Activated CD4-positive, alpha-beta T cell treated with anti-CD3 and anti-CD28 coated beads for 36 hours (primary cell): ENCODE data around the gene ZNF710. TPM values are rescaled to one million over a fixed set of nuclear protein-coding genes. Genes with fewer than 3 reads are reported as not detected.
A peak's percentile ranks its signal among the peaks of the same experiment; 100 is the strongest.

Experiments
- ATAC-seq: fragments of 200-7000 bp; cut with Tn5 transposase; one replicate; pipeline ENCODE4 v1.10.0; 2021; ENCODE audit warnings: mild to moderate bottlenecking, moderate library complexity
- CTCF ChIA-PET: fragments of 350-600 bp; sonication (Branson Sonifier 250); formaldehyde crosslinking; loops from one replicate; lab custom pipeline; 2021; ENCODE audit warnings: antibody characterized with exemption; lab: Charles Lee
- POLR2A ChIA-PET: fragments of 350-600 bp; sonication (Branson Sonifier 250); formaldehyde crosslinking; loops from one replicate; lab custom pipeline; 2021; ENCODE audit warnings: antibody characterized with exemption, inconsistent platforms; lab: Charles Lee
- DNase-seq: peaks from one replicate; pipeline ENCODE4 v3.0.0-alpha.2; 2020
- H3K27ac Mint-ChIP-seq: one replicate; pipeline ENCODE4 v1.8.0; 2021; ENCODE audit warnings: mixed read lengths
- H3K27me3 Mint-ChIP-seq: one replicate; pipeline ENCODE4 v1.8.0; 2021; ENCODE audit warnings: mixed read lengths
- H3K36me3 Mint-ChIP-seq: one replicate; pipeline ENCODE4 v1.8.0; 2021; ENCODE audit warnings: low read depth, mixed read lengths
- H3K4me1 Mint-ChIP-seq: one replicate; pipeline ENCODE4 v1.8.0; 2021; ENCODE audit warnings: mixed read lengths
- H3K4me3 Mint-ChIP-seq: one replicate; pipeline ENCODE4 v1.8.0; 2021; ENCODE audit warnings: mild to moderate bottlenecking, moderate library complexity, mixed read lengths
- H3K9me3 Mint-ChIP-seq: one replicate; pipeline ENCODE4 v1.8.0; 2021; ENCODE audit warnings: low read depth, mixed read lengths
- intact Hi-C, 2 experiments: fragments of 100-400 bp; cut with DNase I in 1 of 2; cut with micrococcal nuclease in 1 of 2; formaldehyde crosslinking; loops; one replicate each; pipeline versions ENCODE4 v1.14.2 to v1.15.1; 2022 to 2024; cut with DNase I, micrococcal nuclease
- total RNA-seq, 2 experiments: library from RNA; stranded (reverse); gene quantifications; one replicate each; pipeline ENCODE4 v1.2.3, GENCODE V29; 2021

Gene ZNF710
- total RNA-seq, 2 experiments from 2014 or later = 22.8 to 34.9 TPM

DNA sequence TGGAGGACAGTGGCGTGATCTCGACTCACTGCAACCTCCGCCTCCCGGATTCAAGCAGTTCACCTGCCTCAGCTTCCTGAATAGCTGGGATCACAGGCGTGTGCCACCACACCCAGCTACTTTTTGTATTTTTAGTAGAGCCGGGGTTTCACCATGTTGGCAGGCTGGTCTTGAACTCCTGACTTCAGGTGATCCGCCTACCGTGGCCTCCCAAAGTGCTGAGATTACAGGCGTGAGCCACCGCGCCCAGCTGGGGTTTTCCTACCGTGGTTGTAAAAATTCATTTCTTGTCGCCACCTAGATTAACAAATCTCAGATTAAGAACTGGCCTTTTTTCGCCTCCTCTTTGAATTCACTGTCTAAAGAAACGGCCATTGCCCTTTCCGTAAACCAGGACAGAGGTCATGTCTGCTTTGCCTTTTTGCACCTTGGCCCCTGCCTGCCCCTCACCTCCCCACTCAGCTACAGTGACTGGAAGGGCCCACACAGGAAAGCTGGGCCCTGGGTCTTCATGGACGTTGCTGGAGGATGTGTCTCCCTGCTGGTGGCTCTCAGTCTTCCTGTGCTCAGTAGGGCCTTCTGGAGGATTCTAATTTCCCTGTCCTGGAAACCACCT lies 17.2 kb downstream of the ZNF710 start:
- Mint-ChIP-seq H3K27me3 (no peaks in the 10 kb centered on the region), H3K4me3 (no peak overlapping the region), H3K9me3 (peaks cover 3% of the 10 kb centered on the region), H3K36me3 (peaks cover 5% of the 10 kb centered on the region), H3K27ac (no peak overlapping the region), H3K4me1 (peaks cover 49% of the 10 kb centered on the region)
- ChIA-PET CTCF (interaction anchor here (2.0 to 2.1 kb wide), 2 partner anchors 8 to 81 kb away, joined by 6 to 7 read pairs; no protein-coding TSS in a partner anchor), POLR2A (interaction anchor here (1.3 kb wide), 1 partner anchor 14 kb away, joined by 3 read pairs; no protein-coding TSS in a partner anchor)
- peak; percentile 31 for DNase-seq
- no peak for ATAC-seq
- intact Hi-C loops = no loop called here

DNA sequence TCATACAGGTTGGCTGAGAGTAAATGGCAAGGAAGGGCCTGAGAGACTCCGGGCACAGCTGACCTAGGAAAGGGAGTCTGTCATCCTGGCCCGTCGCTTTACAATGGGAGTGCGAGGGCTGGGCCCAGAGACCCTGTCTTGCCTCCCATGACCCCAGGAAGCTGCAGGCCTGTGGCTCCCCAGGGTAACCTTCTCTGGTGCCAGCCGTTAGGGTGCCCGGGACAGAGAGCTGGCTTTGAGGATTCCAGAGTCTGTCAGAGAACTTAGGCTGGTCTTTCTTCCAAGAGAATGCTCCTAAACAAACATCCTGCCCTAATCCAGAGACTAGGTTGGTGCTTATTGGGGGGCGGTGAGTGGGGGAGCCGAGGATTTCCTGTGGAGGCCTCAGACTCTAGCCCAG lies 18.5 kb downstream of the ZNF710 start:
- H3K27me3 Mint-ChIP-seq = no peaks in the 10 kb centered on the region
- H3K27ac Mint-ChIP-seq = no peak overlapping the region
- no peak overlapping the region for H3K4me3 Mint-ChIP-seq
- DNase-seq (no peak), ATAC-seq (no peak)
- intact Hi-C loops = no loop called here
- ChIA-PET POLR2A (no interaction called here), CTCF (interaction anchor here (1.6 kb wide), 1 partner anchor 12 kb away, joined by 3 read pairs; no protein-coding TSS in a partner anchor)
- H3K4me1 Mint-ChIP-seq = peaks cover 42% of the 10 kb centered on the region
- no peaks in the 10 kb centered on the region for H3K36me3 Mint-ChIP-seq
- no peaks in the 10 kb centered on the region for H3K9me3 Mint-ChIP-seq

DNA sequence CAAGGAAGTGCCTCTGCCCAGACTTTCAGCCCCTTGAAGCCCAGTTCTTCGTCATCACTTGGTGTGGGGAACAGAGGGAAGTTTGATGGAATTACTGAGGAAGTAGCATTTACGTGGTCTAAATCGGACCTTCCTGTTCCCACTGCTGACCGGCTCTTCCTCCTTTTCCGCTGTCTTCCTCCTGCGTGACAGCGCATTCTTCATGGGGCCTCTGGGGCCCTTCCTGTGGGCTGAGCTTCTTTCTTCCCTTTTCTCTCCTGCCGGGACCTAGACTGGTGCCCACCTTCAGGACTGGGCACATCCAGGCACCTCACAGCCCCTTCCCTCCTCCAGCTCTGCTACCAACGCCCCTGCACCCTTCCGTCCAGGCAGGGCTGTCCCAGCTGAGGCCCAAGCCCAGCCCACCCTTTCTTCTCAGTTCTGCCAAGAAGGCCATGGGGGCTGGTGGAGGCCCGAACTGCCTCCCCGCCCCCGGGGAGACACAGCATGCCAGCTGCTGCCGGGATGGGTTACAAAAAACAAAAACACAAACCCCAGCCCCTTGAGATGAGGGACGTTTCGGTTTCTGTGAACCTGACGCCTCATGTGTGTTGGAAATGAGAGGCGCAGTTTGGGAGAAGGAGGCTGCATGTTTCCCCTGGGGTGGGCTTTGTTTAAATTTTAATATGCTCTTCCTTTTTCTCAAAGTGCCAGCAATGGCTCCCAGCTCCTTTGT lies 19.1 kb downstream of the ZNF710 start:
- no peaks in the 10 kb centered on the region for H3K9me3 Mint-ChIP-seq
- ATAC-seq = no peak
- H3K4me3 Mint-ChIP-seq = no peak overlapping the region
- H3K4me1 Mint-ChIP-seq = peaks cover 47% of the 10 kb centered on the region
- H3K27me3 Mint-ChIP-seq = no peaks in the 10 kb centered on the region
- H3K27ac Mint-ChIP-seq = no peak overlapping the region
- ChIA-PET CTCF (interaction anchor here (1.6 kb wide), 1 partner anchor 13 kb away, joined by 3 read pairs; no protein-coding TSS in a partner anchor), POLR2A (no interaction called here)
- intact Hi-C loops = no loop called here
- DNase-seq = no peak
- H3K36me3 Mint-ChIP-seq = no peaks in the 10 kb centered on the region

DNA sequence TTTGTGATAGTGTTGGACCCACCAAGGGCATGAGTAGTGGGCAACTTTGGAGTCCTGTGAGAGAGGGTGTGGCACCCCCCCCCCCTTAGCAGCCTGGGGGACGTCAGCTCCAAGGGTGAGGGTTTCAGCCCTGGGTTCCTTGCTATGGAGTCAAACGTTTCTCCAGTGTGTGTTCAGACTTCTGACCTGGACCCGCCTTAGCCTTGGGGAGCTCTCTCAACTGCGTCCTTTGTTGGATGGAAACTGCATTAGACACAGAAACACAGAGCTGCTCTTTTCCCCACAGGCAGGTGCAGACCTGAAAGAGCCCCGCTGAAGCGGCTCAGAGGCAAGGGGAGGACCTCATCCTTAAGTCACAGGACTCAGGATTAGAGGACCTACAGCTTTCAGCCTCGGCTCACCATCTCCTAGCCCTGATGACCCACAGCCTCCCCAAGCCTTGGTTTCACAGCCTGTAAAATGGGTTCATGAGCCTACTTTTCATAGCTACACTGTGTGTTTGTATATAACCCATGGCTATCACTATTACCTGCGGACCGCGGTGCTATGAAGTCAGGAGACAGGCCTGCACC lies 19.9 kb downstream of the ZNF710 start:
- ATAC-seq = no peak

DNA sequence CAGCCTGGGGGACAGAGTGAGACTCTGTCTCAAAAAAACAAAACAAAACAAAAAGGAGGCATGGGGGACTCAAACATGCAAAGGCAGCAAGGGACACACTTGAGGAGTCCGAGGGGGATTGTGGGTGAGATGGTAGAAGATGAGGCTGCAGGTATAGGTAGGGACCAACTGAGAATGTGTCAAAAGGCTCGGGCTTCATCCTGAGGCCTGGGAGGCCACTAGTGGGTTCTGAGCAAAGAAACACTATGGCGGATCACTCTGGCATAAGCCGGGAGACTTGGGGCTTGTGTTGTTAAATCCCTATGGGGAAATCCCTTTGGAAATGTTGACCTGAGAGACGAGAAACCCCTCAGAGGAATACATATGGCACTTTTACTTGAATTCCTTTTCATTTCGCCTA lies 21.2 kb downstream of the ZNF710 start:
- no peaks in the 10 kb centered on the region for H3K27me3 Mint-ChIP-seq
- POLR2A ChIA-PET = no interaction called here
- no peak overlapping the region for H3K4me3 Mint-ChIP-seq
- CTCF ChIA-PET = interaction anchor here (1.5 kb wide), 1 partner anchor 15 kb away, joined by 3 read pairs; no protein-coding TSS in a partner anchor
- no peak overlapping the region for H3K27ac Mint-ChIP-seq
- H3K9me3 Mint-ChIP-seq = no peaks in the 10 kb centered on the region
- intact Hi-C loops = no loop called here
- no peak for DNase-seq
- no peak for ATAC-seq
- H3K36me3 Mint-ChIP-seq = no peaks in the 10 kb centered on the region
- H3K4me1 Mint-ChIP-seq = peaks cover 30% of the 10 kb centered on the region

More for the DNA sequence above, 19.9 kb downstream of the ZNF710 start:
- Mint-ChIP-seq H3K27ac (no peak overlapping the region), H3K4me1 (peaks cover 43% of the 10 kb centered on the region), H3K4me3 (no peak overlapping the region), H3K27me3 (no peaks in the 10 kb centered on the region), H3K9me3 (no peaks in the 10 kb centered on the region), H3K36me3 (no peaks in the 10 kb centered on the region)
- DNase-seq = peak; percentile 2
- ChIA-PET CTCF (no interaction called here), POLR2A (no interaction called here)
- intact Hi-C loops = no loop called here

DNA sequence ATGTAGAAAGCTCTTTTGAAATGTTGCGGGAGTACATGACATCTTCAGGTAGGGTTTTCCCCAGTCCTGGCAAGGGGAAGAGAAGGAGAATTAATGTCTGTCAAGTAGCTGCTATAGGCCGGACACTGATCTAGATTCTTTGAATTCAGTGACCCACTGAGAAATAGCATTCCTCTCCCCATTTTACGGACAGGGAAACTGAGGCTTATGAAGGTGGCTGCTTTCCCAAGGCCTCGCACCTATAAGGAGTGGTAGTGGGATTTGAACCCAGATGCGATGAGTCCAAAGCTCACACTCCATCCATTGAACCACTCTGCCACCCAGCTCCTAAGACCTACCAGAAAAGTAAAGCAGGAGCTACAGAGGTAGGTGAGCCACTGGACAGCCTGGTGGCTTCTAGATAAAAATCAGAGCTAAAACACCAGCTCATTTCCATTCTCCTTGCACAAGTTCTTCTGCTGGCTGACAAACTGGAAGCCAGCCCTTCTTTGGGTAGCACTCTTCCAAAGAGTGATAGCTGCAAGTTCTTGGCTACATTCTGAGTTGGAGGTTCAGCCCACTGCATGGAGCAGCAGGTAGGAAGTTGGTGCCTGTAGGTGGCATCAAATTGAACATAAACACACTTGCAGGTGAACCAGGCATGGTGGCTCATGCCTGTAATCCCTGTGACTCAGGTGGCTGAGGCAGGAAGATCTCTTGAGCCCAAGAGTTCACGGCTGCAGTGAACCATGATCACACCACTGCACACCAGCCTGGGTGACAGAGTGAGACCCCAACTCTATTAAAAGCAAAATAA lies 22.0 kb downstream of the ZNF710 start:
- intact Hi-C loops = no loop called here
- peaks cover 24% of the 10 kb centered on the region for H3K4me1 Mint-ChIP-seq
- ATAC-seq (no peak), DNase-seq (no peak)
- no peaks in the 10 kb centered on the region for H3K9me3 Mint-ChIP-seq
- H3K27me3 Mint-ChIP-seq = no peaks in the 10 kb centered on the region
- ChIA-PET POLR2A (interaction anchor here (0.7 kb wide), 1 partner anchor 16 kb away, joined by 5 read pairs; no protein-coding TSS in a partner anchor), CTCF (interaction anchor here (0.6 to 1.6 kb wide), 6 partner anchors 9 to 58 kb away, joined by 3 to 7 read pairs (median 3); no protein-coding TSS in a partner anchor)
- H3K4me3 Mint-ChIP-seq = no peak overlapping the region
- peaks cover 1% of the 10 kb centered on the region for H3K36me3 Mint-ChIP-seq
- H3K27ac Mint-ChIP-seq = no peak overlapping the region

DNA sequence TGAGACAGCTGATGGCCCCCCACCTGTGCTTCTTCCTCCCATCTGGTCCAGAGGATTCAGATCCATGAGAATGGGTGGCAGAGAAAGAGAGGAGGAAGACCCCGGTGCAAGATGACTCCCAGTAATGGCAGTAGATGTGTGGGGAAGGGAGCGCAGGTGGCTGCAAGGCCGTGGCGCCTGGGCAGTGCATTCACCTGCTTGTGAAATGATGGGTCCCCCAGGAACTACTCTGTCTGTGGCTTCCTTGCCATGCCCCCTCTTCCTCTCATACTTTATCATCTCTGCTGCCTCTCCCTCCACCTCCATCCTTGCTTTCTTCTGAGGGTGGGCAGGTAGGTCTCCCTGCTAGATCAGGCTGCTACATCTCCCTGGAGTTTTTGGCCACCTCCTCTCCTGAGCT lies 23.3 kb downstream of the ZNF710 start:
- Mint-ChIP-seq H3K27ac (no peak overlapping the region), H3K36me3 (peaks cover 7% of the 10 kb centered on the region), H3K4me3 (no peak overlapping the region), H3K27me3 (no peaks in the 10 kb centered on the region), H3K9me3 (no peaks in the 10 kb centered on the region), H3K4me1 (peaks cover 26% of the 10 kb centered on the region)
- intact Hi-C loops = no loop called here
- CTCF ChIA-PET = interaction anchor here (1.3 kb wide), 1 partner anchor 10 kb away, joined by 3 read pairs; no protein-coding TSS in a partner anchor
- ATAC-seq = no peak
- no peak for DNase-seq
- POLR2A ChIA-PET = no interaction called here

DNA sequence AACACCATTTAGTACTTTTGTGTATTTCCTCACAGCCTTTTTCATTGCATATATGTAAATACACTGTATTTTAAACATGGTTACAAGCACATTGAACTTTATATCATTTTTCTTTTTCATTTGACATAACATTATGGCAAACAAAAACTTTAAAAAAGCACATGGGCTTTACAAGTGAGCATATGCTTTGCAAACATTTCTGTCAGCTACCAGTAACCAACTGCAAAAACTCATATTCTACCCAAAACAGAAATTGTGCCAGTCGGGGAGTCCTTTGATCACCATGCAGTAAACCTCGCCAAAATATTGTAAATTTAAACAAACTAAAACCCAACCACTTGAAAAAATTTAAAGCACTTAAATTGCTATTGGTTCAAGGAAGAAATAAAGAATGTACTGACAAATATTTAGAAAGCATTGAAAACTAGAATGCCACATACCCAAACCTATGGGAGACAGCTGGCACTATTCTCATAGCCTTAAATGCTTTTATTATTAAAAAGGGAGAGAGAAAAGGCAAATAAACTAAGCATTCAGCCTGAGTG lies 24.4 kb downstream of the ZNF710 start:
- Mint-ChIP-seq H3K27me3 (no peaks in the 10 kb centered on the region), H3K4me3 (no peak overlapping the region), H3K9me3 (no peaks in the 10 kb centered on the region), H3K36me3 (peaks cover 10% of the 10 kb centered on the region), H3K27ac (no peak overlapping the region), H3K4me1 (peaks cover 27% of the 10 kb centered on the region)
- ATAC-seq = no peak
- intact Hi-C loops = no loop called here
- CTCF ChIA-PET = interaction anchor here (0.6 to 1.6 kb wide), 3 partner anchors 8 to 168 kb away, joined by 3 to 6 read pairs (median 4); no protein-coding TSS in a partner anchor
- DNase-seq = no peak
- POLR2A ChIA-PET = no interaction called here

DNA sequence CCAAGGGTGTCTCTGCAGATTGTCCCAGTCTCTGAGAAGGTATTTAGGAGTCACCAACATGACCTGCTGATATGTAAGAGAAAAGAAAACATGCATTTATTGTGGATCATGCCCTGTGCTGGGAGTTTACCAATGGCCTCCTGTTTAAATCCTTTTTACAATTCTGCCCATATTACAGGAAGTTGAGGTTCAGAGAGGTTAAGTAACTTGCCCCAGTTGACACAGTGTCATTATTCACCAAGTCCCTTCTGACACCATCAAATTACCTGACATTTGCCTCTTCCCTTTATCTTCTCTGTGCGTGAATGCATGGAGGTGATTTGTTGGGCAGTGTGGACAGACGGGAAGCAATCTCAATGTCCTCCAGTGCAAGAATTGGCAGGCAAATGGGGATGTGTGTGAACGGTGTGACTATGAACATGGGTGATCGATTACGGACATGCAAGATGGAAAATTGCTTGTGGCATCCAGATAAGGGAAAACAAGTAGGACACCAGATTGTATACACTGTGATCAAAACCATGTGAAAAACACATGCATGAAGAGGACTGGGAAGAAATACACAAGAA lies 27.3 kb downstream of the ZNF710 start:
- Mint-ChIP-seq H3K4me3 (no peak overlapping the region), H3K9me3 (no peaks in the 10 kb centered on the region), H3K27me3 (no peaks in the 10 kb centered on the region), H3K27ac (no peak overlapping the region), H3K4me1 (peaks cover 39% of the 10 kb centered on the region), H3K36me3 (peaks cover 10% of the 10 kb centered on the region)
- no peak for DNase-seq
- ChIA-PET CTCF (interaction anchor here (0.6 kb wide), 1 partner anchor 276 kb away, joined by 3 read pairs; no protein-coding TSS in a partner anchor), POLR2A (no interaction called here)
- no peak for ATAC-seq
- intact Hi-C loops = no loop called here

DNA sequence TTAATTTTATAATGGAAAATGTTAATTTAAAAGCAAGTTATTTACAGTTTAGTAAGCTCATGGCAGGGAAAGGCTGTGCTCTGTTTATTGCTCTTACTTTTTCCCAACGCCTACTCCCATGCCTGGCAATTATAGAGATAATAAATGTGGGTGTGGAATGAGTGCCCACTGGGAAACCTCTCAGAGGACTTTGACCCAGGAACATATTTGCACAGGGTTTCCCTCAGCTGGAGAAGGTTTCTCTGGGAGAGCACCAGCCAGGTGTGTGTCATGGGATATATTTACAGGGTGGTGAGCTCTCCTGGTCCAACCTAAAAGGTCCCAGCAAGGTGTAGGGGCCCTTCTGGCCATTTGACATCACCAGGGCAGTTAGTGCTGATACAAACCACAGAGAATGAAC lies 27.9 kb downstream of the ZNF710 start:
- Mint-ChIP-seq H3K36me3 (peaks cover 10% of the 10 kb centered on the region), H3K4me1 (peaks cover 45% of the 10 kb centered on the region), H3K4me3 (no peak overlapping the region), H3K9me3 (no peaks in the 10 kb centered on the region), H3K27me3 (no peaks in the 10 kb centered on the region), H3K27ac (no peak overlapping the region)
- POLR2A ChIA-PET = no interaction called here
- intact Hi-C loops = no loop called here
- DNase-seq (no peak), ATAC-seq (no peak)
- CTCF ChIA-PET = interaction anchor here (0.6 to 0.8 kb wide), 2 partner anchors 22 to 277 kb away, joined by 3 read pairs; no protein-coding TSS in a partner anchor
